ENCODE results near the gene ZBTB40. TPM values are rescaled to one million over a fixed set of nuclear protein-coding genes. Genes with fewer than 3 reads are reported as not detected.

The ZBTB40 gene
- total RNA-seq, 1 donor from 2014 or later, result 17.4 TPM

Other genes starting within 250 kb of the ZBTB40 start
- not detected for gene EPHA8, start 111.6 kb downstream of the ZBTB40 start, total RNA-seq
- gene C1QA, start 184.8 kb downstream of the ZBTB40 start, total RNA-seq, result 347 TPM
- 491 TPM for gene C1QC, start 191.8 kb downstream of the ZBTB40 start, total RNA-seq
- gene C1QB, start 201.4 kb downstream of the ZBTB40 start, total RNA-seq, result 531 TPM

All from mesenteric fat pad (tissue), 1 donor.